Measurements from ENCODE around the gene LHFPL6.

The LHFPL6 gene

DNA sequence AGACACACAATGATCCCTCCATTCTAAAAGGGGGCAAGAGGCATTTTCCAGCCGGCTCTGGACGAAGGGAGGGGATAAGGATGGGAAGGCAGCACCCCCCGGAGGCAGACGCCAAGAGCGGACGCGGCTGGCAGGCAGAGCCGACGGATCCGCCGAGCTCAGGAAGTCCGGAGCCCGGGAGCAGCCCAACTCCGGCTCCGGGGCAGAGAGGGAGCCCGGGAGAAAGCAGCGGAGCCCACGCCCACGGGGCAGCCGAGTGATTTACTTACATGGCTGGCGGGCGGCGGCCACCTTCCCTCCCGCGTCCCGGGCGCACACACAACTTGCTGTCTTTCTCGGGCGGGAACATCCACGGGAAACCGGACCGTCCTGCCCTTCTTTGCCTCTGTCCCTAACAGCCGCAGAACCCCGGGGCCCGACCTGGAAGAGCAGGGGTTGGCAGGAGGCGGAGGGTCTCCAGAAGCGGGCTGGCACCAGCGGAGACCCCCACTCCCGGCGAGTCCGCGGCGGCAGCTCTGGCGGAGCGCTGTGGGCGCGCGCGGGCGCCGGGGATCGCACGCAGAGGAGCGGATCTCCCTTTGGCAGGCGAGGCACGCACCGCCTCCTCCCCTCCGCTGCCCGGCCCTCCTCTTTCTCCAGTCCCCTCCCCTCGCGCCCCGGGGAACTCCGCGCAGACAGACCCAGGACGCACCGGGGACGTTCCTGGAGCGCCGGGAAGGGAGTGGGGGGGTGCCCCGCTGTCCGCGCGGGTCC lies at the start of gene LHFPL6:
Gene LHFPL6 (minus strand): TSS at position 580 of the 753 bp plus-strand sequence.
- H3K9me3 ChIP-seq (ENCODE audit: control insufficient read depth, insufficient read depth, low read length), result no peaks in the 10 kb centered on the region
- H3K9ac ChIP-seq (ENCODE audit: low read depth, low read length), result peak within 1 kb of the TSS; percentile 67; the same call in 1 of the 2 replicates
- H3K4me1 ChIP-seq (ENCODE audit: insufficient read depth, low read length), result peaks cover 4% of the 10 kb centered on the region; the same call in 1 of the 2 replicates
- no peaks in the 10 kb centered on the region for H3K36me3 ChIP-seq (ENCODE audit: insufficient read depth, low read length)

DNA sequence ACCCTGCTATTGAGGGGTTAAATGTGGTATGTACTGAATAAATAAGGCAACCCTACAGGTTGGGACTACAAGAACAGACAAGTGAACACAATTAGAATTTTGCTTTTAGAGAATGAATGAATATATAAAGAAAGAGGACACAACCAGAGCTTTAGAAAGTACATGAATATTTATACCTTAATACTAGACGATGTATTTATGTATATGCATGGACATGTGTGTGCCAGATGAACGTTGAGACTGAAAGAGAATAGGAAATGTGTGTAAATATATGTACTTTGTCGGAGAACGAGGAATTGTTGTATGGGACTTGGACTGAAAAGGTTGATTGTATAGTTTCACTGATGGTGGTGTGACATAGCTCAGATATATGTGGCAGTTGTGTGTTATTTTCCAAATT lies 43.1 kb upstream of the LHFPL6 start:
- Histone ChIP-seq H3K9me3 (ENCODE audit: control insufficient read depth, insufficient read depth, low read length) (no peaks in the 10 kb centered on the region), H3K9ac (ENCODE audit: low read depth, low read length) (no peak overlapping the region), H3K4me1 (ENCODE audit: insufficient read depth, low read length) (no peaks in the 10 kb centered on the region), H3K36me3 (ENCODE audit: insufficient read depth, low read length) (no peaks in the 10 kb centered on the region)

DNA sequence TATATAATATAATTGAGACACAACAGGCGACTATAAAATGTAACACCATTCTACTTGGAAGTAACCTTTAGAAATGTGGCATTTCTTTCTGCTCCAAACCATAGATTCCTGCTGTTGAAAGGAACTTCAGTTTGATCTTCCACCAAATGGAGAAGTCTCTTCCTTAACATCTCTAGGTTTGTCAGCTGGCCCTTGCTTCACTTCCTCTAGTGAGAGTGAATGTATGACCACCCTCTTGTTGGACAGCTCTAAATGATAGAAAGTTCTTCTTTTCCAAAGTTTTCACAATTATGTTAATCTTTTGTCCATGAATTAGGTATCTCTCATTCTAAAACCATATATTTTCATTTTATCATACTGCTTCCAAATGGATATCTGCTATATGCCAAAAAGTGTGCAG lies 38.7 kb upstream of the LHFPL6 start:
- H3K36me3 ChIP-seq (ENCODE audit: insufficient read depth, low read length), result no peaks in the 10 kb centered on the region
- no peak overlapping the region for H3K9ac ChIP-seq (ENCODE audit: low read depth, low read length)
- no peaks in the 10 kb centered on the region; the same call in 1 of the 2 replicates for H3K9me3 ChIP-seq (ENCODE audit: control insufficient read depth, insufficient read depth, low read length)
- H3K4me1 ChIP-seq (ENCODE audit: insufficient read depth, low read length), result no peaks in the 10 kb centered on the region

DNA sequence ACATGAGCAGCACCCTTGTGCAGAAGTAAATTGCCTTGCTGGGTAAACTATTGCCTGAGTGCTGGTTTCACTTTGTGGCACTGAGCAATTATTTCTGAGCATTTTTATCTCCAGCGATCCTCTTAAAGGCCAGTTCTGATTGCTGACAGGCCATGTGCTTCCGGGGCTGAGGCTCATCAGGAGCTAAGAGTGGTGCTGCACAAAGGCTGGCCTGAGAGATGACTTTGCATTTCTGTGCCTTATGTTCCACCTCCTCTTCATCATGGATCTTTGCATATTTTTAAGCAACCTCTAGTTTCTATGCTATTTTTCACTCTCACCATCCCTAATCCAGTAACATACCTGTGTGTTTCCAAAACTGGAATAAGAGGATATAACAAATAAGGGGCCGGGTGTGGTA lies 34.9 kb upstream of the LHFPL6 start:
- no peaks in the 10 kb centered on the region; the same call in 1 of the 2 replicates for H3K9me3 ChIP-seq (ENCODE audit: control insufficient read depth, insufficient read depth, low read length)
- H3K4me1 ChIP-seq (ENCODE audit: insufficient read depth, low read length), result peaks cover 7% of the 10 kb centered on the region; the same call in 1 of the 2 replicates
- H3K36me3 ChIP-seq (ENCODE audit: insufficient read depth, low read length), result no peaks in the 10 kb centered on the region
- no peak overlapping the region for H3K9ac ChIP-seq (ENCODE audit: low read depth, low read length)

DNA sequence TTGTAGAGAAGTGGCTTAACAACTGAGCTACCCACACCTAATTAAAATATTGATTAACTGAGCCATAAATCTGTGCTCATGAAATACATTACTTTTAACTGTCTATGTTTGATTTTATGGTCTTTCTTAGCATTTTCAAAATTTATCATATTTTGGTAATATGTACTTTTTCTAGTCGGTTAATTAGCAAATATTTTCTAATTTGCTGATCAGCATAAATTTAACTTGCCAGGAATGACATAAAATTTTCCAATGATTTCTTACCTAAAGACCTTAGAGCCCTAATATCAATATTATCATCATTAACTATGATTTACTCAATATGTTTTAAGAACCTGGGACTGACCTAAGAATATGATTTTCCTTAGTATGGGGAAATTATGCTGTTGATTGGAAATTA lies 32.6 kb upstream of the LHFPL6 start:
- H3K4me1 ChIP-seq (ENCODE audit: insufficient read depth, low read length), result peaks cover 7% of the 10 kb centered on the region; the same call in 1 of the 2 replicates
- H3K36me3 ChIP-seq (ENCODE audit: insufficient read depth, low read length), result no peaks in the 10 kb centered on the region
- no peak overlapping the region for H3K9ac ChIP-seq (ENCODE audit: low read depth, low read length)
- no peaks in the 10 kb centered on the region; the same call in 1 of the 2 replicates for H3K9me3 ChIP-seq (ENCODE audit: control insufficient read depth, insufficient read depth, low read length)

DNA sequence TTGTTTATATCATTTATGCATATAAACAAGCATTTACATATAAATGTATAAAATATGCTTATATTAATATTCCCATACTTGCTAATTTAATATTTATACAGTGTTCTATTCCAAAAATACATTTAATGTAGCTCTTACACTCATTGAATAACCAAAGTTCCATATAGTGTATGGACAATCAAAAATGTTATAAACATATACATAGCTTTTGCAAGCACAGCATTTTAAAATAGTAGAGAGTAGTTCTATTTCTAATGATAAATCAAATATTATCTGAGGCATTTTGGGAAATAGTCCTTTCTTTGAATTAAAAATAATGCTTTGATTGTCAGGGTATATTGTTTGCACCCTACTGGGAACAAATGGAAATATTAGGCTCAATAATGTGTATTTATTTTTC lies 30.0 kb upstream of the LHFPL6 start:
- peaks cover 7% of the 10 kb centered on the region; the same call in 1 of the 2 replicates for H3K4me1 ChIP-seq (ENCODE audit: insufficient read depth, low read length)
- H3K9me3 ChIP-seq (ENCODE audit: control insufficient read depth, insufficient read depth, low read length), result no peaks in the 10 kb centered on the region; the same call in 1 of the 2 replicates
- no peaks in the 10 kb centered on the region for H3K36me3 ChIP-seq (ENCODE audit: insufficient read depth, low read length)
- H3K9ac ChIP-seq (ENCODE audit: low read depth, low read length), result no peak overlapping the region

DNA sequence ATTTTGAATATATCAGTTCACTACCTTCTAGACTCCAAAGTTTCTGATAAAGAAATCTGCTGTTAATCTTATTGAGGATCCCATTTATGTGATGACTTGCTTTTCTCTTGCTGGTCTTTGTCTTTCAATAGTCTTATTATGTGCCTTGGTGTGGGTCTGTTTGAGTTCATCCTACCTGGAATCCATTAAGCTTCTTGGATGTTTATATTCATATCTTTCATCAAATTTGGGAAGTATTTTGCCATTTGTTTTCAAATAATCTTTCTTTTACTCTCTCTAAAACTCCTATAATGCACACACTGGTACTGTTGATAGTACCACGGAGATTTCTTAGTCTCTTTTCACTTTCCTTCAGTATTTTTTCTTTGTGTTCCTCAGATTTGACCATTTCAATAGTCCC lies 28.3 kb upstream of the LHFPL6 start:
- Histone ChIP-seq H3K36me3 (ENCODE audit: insufficient read depth, low read length) (no peaks in the 10 kb centered on the region), H3K9me3 (ENCODE audit: control insufficient read depth, insufficient read depth, low read length) (no peaks in the 10 kb centered on the region), H3K4me1 (ENCODE audit: insufficient read depth, low read length) (peaks cover 7% of the 10 kb centered on the region; the same call in 1 of the 2 replicates)

DNA sequence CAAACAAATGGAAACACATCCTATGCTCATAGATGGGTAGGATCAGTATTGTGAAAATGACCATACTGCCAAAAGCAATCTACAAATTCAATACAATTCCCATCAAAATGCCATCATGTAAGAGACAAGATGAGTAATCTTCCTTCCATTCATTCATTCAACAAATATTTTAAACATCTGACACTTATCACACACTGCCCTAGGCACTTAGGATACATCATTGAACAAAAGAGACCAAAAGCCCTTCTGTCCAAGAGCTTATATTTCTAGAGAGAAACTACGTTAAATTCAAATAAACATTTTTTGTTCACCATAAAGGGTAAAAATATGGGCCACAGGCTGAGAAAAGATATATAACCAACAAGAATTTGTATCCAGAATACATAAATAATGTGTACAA lies 20.5 kb upstream of the LHFPL6 start:
- no peaks in the 10 kb centered on the region for H3K36me3 ChIP-seq (ENCODE audit: insufficient read depth, low read length)
- H3K4me1 ChIP-seq (ENCODE audit: insufficient read depth, low read length), result no peaks in the 10 kb centered on the region
- no peak overlapping the region for H3K9ac ChIP-seq (ENCODE audit: low read depth, low read length)
- no peaks in the 10 kb centered on the region for H3K9me3 ChIP-seq (ENCODE audit: control insufficient read depth, insufficient read depth, low read length)

More for the DNA sequence above, 28.3 kb upstream of the LHFPL6 start:
- no peak overlapping the region for H3K9ac ChIP-seq (ENCODE audit: low read depth, low read length)

DNA sequence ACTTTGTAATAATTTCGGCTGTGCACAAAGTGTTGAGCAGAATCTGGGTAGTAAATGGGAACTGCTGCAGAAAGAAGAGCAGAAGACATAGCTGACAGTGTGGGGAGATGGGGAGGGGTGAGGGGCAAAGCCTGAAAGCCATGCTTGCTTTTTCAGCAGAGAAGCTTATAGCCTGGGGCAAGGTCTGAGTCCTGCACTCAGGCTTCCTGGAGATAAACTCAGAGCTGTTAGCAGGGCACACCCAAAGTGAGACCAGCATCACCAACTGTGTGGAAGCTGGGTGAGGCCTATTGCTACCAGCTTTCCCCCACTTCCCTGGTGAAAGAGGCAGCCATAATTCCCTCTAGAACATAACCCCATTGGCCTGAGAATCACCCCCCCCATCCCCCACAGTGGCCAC lies 15.6 kb upstream of the LHFPL6 start:
- H3K4me1 ChIP-seq (ENCODE audit: insufficient read depth, low read length), result no peaks in the 10 kb centered on the region
- no peaks in the 10 kb centered on the region for H3K36me3 ChIP-seq (ENCODE audit: insufficient read depth, low read length)
- no peak overlapping the region for H3K9ac ChIP-seq (ENCODE audit: low read depth, low read length)
- H3K9me3 ChIP-seq (ENCODE audit: control insufficient read depth, insufficient read depth, low read length), result no peaks in the 10 kb centered on the region

DNA sequence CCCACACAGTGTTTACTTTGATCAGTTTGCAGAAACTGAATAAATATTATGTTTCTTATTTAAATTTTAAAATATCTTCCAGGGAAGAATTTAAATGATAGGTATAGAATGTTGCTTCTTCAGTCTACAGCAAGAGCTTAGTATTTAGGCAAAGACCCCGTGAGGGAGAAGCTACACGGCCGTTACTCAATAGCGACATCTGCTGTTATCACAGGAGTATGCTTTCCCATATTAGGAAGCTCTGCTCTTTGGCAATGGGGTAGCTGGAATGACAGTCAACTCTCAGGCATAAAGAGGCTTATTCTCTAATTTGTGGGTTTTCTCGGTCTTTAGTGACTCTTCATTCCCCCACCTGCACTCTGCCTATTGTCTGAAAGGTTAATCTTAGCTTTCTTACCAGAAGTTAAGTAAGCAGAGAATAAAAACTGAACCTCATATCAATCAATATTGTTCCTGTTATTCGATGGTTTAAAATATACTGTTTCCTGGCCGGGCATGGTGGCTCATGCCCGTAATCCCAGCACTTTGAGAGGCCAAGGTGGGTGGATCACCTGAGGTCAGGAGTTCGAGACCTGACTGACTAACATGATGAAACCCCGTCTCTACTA lies 13.2 kb upstream of the LHFPL6 start:
- Histone ChIP-seq H3K4me1 (ENCODE audit: insufficient read depth, low read length) (no peaks in the 10 kb centered on the region), H3K9ac (ENCODE audit: low read depth, low read length) (no peak overlapping the region), H3K9me3 (ENCODE audit: control insufficient read depth, insufficient read depth, low read length) (no peaks in the 10 kb centered on the region), H3K36me3 (ENCODE audit: insufficient read depth, low read length) (no peaks in the 10 kb centered on the region)

DNA sequence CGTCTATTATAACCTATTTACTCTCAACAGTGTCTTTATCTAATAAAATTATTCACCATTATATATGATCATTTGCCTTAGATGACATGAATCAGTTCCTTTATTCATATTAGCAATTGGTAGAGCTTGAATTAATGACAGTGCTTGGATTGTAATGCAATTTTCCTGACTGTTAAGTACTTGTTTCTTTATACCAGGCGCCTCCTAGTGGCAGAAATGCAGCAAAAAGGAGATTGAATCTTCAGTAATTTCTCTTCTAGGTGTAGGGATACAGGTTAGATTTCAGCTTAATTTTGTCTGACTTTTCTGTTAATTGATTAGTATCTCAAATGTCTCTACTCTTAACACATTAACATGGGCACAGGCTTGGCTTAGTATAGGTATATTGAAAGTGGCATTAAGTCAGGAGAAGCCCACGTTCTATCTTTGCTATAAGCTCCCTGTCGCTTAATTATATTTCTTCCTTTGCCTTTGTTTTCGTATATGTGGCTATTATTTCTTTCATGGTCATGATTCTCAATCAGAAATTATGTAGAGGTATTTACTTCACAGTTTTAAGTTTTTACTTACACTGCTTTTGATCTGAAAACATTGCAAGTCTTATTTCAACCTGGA lies 9.1 kb upstream of the LHFPL6 start:
- H3K4me1 ChIP-seq (ENCODE audit: insufficient read depth, low read length), result no peaks in the 10 kb centered on the region
- no peaks in the 10 kb centered on the region for H3K9me3 ChIP-seq (ENCODE audit: control insufficient read depth, insufficient read depth, low read length)
- no peak overlapping the region for H3K9ac ChIP-seq (ENCODE audit: low read depth, low read length)
- H3K36me3 ChIP-seq (ENCODE audit: insufficient read depth, low read length), result no peaks in the 10 kb centered on the region

DNA sequence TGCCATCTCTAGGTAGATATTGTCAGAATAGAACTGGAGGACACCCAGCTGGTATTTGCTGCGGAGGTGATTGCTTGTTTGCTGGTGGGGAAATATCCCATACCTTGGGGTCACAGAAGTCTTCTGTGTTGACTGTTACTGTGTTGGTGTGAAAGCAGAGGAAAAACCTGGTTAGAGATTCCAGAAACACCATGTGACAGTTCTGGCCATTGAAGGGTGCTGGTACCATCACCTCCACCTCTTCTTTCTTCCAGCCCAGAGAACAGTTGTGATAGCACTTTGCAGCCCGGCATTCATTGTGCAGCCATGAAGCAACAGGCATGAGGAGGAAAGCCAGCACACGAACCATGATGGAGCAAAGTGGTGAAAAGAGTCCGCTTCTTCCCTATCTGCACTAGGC lies 4.9 kb upstream of the LHFPL6 start:
- no peaks in the 10 kb centered on the region for H3K9me3 ChIP-seq (ENCODE audit: control insufficient read depth, insufficient read depth, low read length)
- no peak overlapping the region for H3K9ac ChIP-seq (ENCODE audit: low read depth, low read length)
- peaks cover 4% of the 10 kb centered on the region; the same call in 1 of the 2 replicates for H3K4me1 ChIP-seq (ENCODE audit: insufficient read depth, low read length)
- H3K36me3 ChIP-seq (ENCODE audit: insufficient read depth, low read length), result no peaks in the 10 kb centered on the region

DNA sequence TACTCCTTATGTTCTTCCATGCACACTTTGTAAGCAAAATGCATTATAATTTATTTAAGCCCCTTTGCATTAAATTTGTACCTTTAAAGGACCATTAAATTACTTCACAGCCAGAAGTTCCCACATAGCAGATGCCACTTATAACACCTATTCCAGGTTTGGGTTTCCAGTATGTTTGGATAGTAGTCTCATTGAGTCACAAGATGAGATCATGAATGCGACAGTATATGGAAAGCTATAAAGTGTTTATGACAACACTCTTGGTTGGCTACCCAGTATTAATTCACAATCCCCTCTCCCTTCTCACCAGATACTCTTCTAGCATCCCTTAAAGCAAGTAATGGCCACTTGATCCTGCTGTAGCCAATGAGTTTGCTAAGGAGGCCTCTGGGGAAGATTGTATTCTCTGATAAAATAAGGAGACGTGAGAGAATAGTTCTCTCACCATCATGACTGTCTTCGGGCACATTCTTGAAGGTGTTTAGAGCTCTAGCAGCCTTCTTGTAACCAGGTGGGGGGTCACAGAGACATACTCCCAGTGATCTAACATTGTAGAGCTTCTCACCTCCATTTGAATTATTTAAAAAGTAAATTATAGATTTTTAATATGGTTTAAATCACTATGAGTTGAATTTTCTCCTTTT lies 2.8 kb upstream of the LHFPL6 start:
- no peak overlapping the region for H3K9ac ChIP-seq (ENCODE audit: low read depth, low read length)
- H3K4me1 ChIP-seq (ENCODE audit: insufficient read depth, low read length), result peaks cover 4% of the 10 kb centered on the region; the same call in 1 of the 2 replicates
- H3K9me3 ChIP-seq (ENCODE audit: control insufficient read depth, insufficient read depth, low read length), result no peaks in the 10 kb centered on the region
- H3K36me3 ChIP-seq (ENCODE audit: insufficient read depth, low read length), result no peaks in the 10 kb centered on the region

DNA sequence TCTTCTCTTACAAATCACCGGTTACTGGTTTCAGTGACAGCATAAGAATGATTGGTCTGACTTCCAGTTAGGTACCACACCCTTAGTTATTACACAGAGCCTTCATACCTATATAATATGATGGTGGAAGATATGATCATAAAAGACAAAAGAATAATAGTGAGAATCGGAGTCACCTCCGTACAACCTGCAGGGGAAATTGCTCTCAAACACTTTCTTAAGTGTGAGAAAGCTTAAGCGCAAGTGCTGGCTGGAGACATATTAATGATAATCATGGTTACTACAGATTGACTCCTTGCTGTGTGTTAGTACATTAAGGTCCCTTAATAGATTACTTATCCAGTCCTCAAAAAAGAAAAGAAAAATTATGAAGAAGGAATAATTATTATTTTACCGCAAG lies 1.8 kb upstream of the LHFPL6 start:
- Histone ChIP-seq H3K9me3 (ENCODE audit: control insufficient read depth, insufficient read depth, low read length) (no peaks in the 10 kb centered on the region), H3K4me1 (ENCODE audit: insufficient read depth, low read length) (peaks cover 4% of the 10 kb centered on the region; the same call in 1 of the 2 replicates), H3K9ac (ENCODE audit: low read depth, low read length) (no peak overlapping the region), H3K36me3 (ENCODE audit: insufficient read depth, low read length) (no peaks in the 10 kb centered on the region)
